Activated CD8-positive, alpha-beta T cell treated with anti-CD3 and anti-CD28 coated beads for 36 hours (primary cell): ENCODE data around the gene FRMD4A. TPM values are rescaled to one million over a fixed set of nuclear protein-coding genes. Genes with fewer than 3 reads are reported as not detected.

Source experiments
- ATAC-seq: fragments of 200-7000 bp; cut with Tn5 transposase; one replicate; pipeline ENCODE4 v1.10.0; 2021; ENCODE audit warnings: mild to moderate bottlenecking, moderate library complexity
- CTCF ChIA-PET: fragments of 350-600 bp; sonication (Branson Sonifier 250); formaldehyde crosslinking; loops from one replicate; lab custom pipeline; 2021; ENCODE audit warnings: antibody characterized with exemption; lab: Charles Lee
- POLR2A ChIA-PET: fragments of 350-600 bp; sonication (Branson Sonifier 250); formaldehyde crosslinking; loops from one replicate; lab custom pipeline; 2021; ENCODE audit warnings: antibody characterized with exemption; lab: Charles Lee
- DNase-seq: peaks from one replicate; pipeline ENCODE4 v3.0.0-alpha.2; 2020
- H3K27ac Mint-ChIP-seq: one replicate; pipeline ENCODE4 v1.8.0; 2021; ENCODE audit warnings: mild to moderate bottlenecking, mixed read lengths
- H3K27me3 Mint-ChIP-seq: one replicate; pipeline ENCODE4 v1.8.0; 2021; ENCODE audit warnings: mixed read lengths
- H3K36me3 Mint-ChIP-seq: one replicate; pipeline ENCODE4 v1.8.0; 2021; ENCODE audit warnings: low read depth, mixed read lengths
- H3K4me1 Mint-ChIP-seq: one replicate; pipeline ENCODE4 v1.8.0; 2021; ENCODE audit warnings: low read depth, mixed read lengths
- H3K4me3 Mint-ChIP-seq: one replicate; pipeline ENCODE4 v1.8.0; 2021; ENCODE audit warnings: mild to moderate bottlenecking, moderate library complexity, mixed read lengths
- H3K9me3 Mint-ChIP-seq: one replicate; pipeline ENCODE4 v1.8.0; 2021; ENCODE audit warnings: mixed read lengths
- CTCF ChIP-seq: fragments of 200-600 bp; IDR thresholded peaks from one replicate; pipeline ENCODE4 v1.8.0; 2022; ENCODE audit warnings: antibody characterized with exemption, mild to moderate bottlenecking
- intact Hi-C: fragments of 100-400 bp; cut with micrococcal nuclease; formaldehyde crosslinking; loops from one replicate; pipeline ENCODE4 v1.10.0; 2022
- total RNA-seq, 2 experiments: library from RNA; stranded (reverse); gene quantifications; one replicate each; pipeline ENCODE4 v1.2.3, GENCODE V29; 2021

FRMD4A gene
- total RNA-seq, 2 experiments from 2014 or later, result 2.1 to 2.8 TPM

GRCh38 chr10:14040787-14041631 lies 289.7 kb downstream of the FRMD4A start:
- Mint-ChIP-seq H3K9me3 (peaks cover 2% of the 10 kb centered on the region), H3K4me3 (no peak overlapping the region), H3K36me3 (no peaks in the 10 kb centered on the region), H3K4me1 (no peaks in the 10 kb centered on the region), H3K27ac (no peak overlapping the region), H3K27me3 (no peaks in the 10 kb centered on the region)
- TF ChIP-seq CTCF, result no peak
- DNase-seq, result no peak
- CTCF ChIA-PET, result interaction anchor here (2.1 kb wide), 1 partner anchor 9 kb away, joined by 8 read pairs; no protein-coding TSS in a partner anchor
- POLR2A ChIA-PET, result interaction anchor here (1.3 kb wide), 1 partner anchor 144 kb away, joined by 4 read pairs; no protein-coding TSS in a partner anchor
- intact Hi-C loops, result no loop called here
- ATAC-seq, result no peak

GRCh38 chr10:14039968-14040668 lies 290.6 kb downstream of the FRMD4A start:
- intact Hi-C loops, result no loop called here
- POLR2A ChIA-PET, result interaction anchor here (1.3 kb wide), 1 partner anchor 145 kb away, joined by 4 read pairs; no protein-coding TSS in a partner anchor
- TF ChIP-seq CTCF, result no peak
- Mint-ChIP-seq H3K36me3 (no peaks in the 10 kb centered on the region), H3K4me1 (no peaks in the 10 kb centered on the region), H3K9me3 (peaks cover 2% of the 10 kb centered on the region), H3K27me3 (no peaks in the 10 kb centered on the region), H3K4me3 (no peak overlapping the region), H3K27ac (no peak overlapping the region)
- ATAC-seq (no peak), DNase-seq (no peak)
- CTCF ChIA-PET, result interaction anchor here (2.1 kb wide), 1 partner anchor 8 kb away, joined by 8 read pairs; no protein-coding TSS in a partner anchor

GRCh38 chr10:14036233-14036632 lies 294.5 kb downstream of the FRMD4A start:
- Mint-ChIP-seq H3K9me3 (no peaks in the 10 kb centered on the region), H3K4me3 (no peak overlapping the region), H3K27me3 (no peaks in the 10 kb centered on the region), H3K27ac (no peak overlapping the region), H3K36me3 (no peaks in the 10 kb centered on the region), H3K4me1 (peaks cover 8% of the 10 kb centered on the region)
- TF ChIP-seq CTCF, result no peak
- intact Hi-C loops, result no loop called here
- ChIA-PET CTCF (no interaction called here), POLR2A (no interaction called here)
- ATAC-seq, result no peak
- DNase-seq, result no peak

GRCh38 chr10:14035506-14035905 lies 295.2 kb downstream of the FRMD4A start:
- intact Hi-C loops, result no loop called here
- H3K36me3 Mint-ChIP-seq, result no peaks in the 10 kb centered on the region
- no peaks in the 10 kb centered on the region for H3K27me3 Mint-ChIP-seq
- ChIA-PET CTCF (interaction anchor here (1.5 kb wide), 1 partner anchor 162 kb away, joined by 4 read pairs; no protein-coding TSS in a partner anchor), POLR2A (no interaction called here)
- peaks cover 8% of the 10 kb centered on the region for H3K4me1 Mint-ChIP-seq
- DNase-seq (no peak), ATAC-seq (no peak)
- H3K27ac Mint-ChIP-seq, result no peak overlapping the region
- no peaks in the 10 kb centered on the region for H3K9me3 Mint-ChIP-seq
- no peak overlapping the region for H3K4me3 Mint-ChIP-seq
- no peak for TF ChIP-seq CTCF
